H9 (cell line): ENCODE data around the gene ETFA. TPM values are rescaled to one million over a fixed set of nuclear protein-coding genes. Genes with fewer than 3 reads are reported as not detected.

Experiments used
- DNase-seq: peaks from one replicate; pipeline ENCODE4 v3.0.0-alpha.2; 2017
- H2AFZ ChIP-seq: one replicate; pipeline ENCODE4 v1.6.1; 2013; ENCODE audit warnings: mild to moderate bottlenecking, low read length, control low read depth, moderate library complexity
- H2AK5ac ChIP-seq: 2 replicates; pipeline ENCODE4 v1.6.1; 2013; ENCODE audit warnings: low read length, control low read depth, mixed read lengths; ENCODE audit not compliant: insufficient read length
- H2BK120ac ChIP-seq: one replicate; pipeline ENCODE4 v1.6.1; 2013; ENCODE audit warnings: low read depth, mild to moderate bottlenecking, low read length, control low read depth, inconsistent platforms; ENCODE audit not compliant: poor library complexity, severe bottlenecking
- H2BK12ac ChIP-seq: 2 replicates; pipeline ENCODE4 v1.6.1; 2013; ENCODE audit warnings: low read length, control low read depth, mixed read lengths, low read depth; ENCODE audit not compliant: insufficient read length
- H2BK15ac ChIP-seq: 2 replicates; pipeline ENCODE4 v1.6.1; 2013; ENCODE audit warnings: low read depth, low read length, control low read depth
- H2BK20ac ChIP-seq: one replicate; pipeline ENCODE4 v1.6.1; 2013; ENCODE audit warnings: low read depth, mild to moderate bottlenecking, low read length, control low read depth, inconsistent platforms; ENCODE audit not compliant: poor library complexity, severe bottlenecking
- H2BK5ac ChIP-seq: 2 replicates; pipeline ENCODE4 v1.6.1; 2013; ENCODE audit warnings: low read length, control low read depth, mixed read lengths; ENCODE audit not compliant: insufficient read length
- H3K14ac ChIP-seq: 2 replicates; pipeline ENCODE4 v1.6.1; 2013; ENCODE audit warnings: low read length, control low read depth; ENCODE audit not compliant: insufficient read depth
- H3K18ac ChIP-seq: 2 replicates; pipeline ENCODE4 v1.6.1; 2013; ENCODE audit warnings: low read depth, mild to moderate bottlenecking, mixed read lengths, low read length, control low read depth; ENCODE audit not compliant: insufficient read length
- H3K23ac ChIP-seq: 2 replicates; pipeline ENCODE4 v1.6.1; 2013; ENCODE audit warnings: low read length, control low read depth, mixed read lengths, low read depth; ENCODE audit not compliant: insufficient read length
- H3K23me2 ChIP-seq: 2 replicates; pipeline ENCODE4 v1.6.1; 2013; ENCODE audit warnings: low read depth, mild to moderate bottlenecking, mixed read lengths, low read length, control low read depth; ENCODE audit not compliant: insufficient read length, poor library complexity, severe bottlenecking
- H3K27ac ChIP-seq: 2 replicates; pipeline ENCODE4 v1.5.1; 2013; ENCODE audit warnings: low read length, control low read depth, mixed read lengths, low read depth; ENCODE audit not compliant: insufficient read length
- H3K27me3 ChIP-seq: 2 replicates; pipeline ENCODE4 v1.6.1; 2013; ENCODE audit warnings: low read length, control low read depth, inconsistent platforms; ENCODE audit not compliant: insufficient read depth
- H3K4ac ChIP-seq: 2 replicates; pipeline ENCODE4 v1.6.1; 2013; ENCODE audit warnings: low read depth, mild to moderate bottlenecking, control low read depth, inconsistent platforms, low read length, moderate library complexity
- H3K4me1 ChIP-seq: 2 replicates; pipeline ENCODE4 v1.6.1; 2013; ENCODE audit warnings: low read length, control low read depth, inconsistent platforms; ENCODE audit not compliant: insufficient read depth
- H3K4me2 ChIP-seq: 2 replicates; pipeline ENCODE4 v1.6.1; 2013; ENCODE audit warnings: low read length, control low read depth, mixed read lengths; ENCODE audit not compliant: insufficient read length, insufficient read depth
- H3K56ac ChIP-seq: 2 replicates; pipeline ENCODE4 v1.6.1; 2013; ENCODE audit warnings: low read depth, mild to moderate bottlenecking, mixed read lengths, low read length, control low read depth; ENCODE audit not compliant: insufficient read length
- H3K79me1 ChIP-seq: 2 replicates; pipeline ENCODE4 v1.6.1; 2013; ENCODE audit warnings: low read depth, mild to moderate bottlenecking, moderate library complexity, low read length, control low read depth, inconsistent platforms; ENCODE audit not compliant: insufficient read depth, poor library complexity, severe bottlenecking
- H3K79me2 ChIP-seq: 2 replicates; pipeline ENCODE4 v1.6.1; 2013; ENCODE audit warnings: low read length, control low read depth, inconsistent platforms; ENCODE audit not compliant: insufficient read depth
- H3K9ac ChIP-seq: 2 replicates; pipeline ENCODE4 v1.6.1; 2013; ENCODE audit warnings: low read length, control low read depth, mixed read lengths; ENCODE audit not compliant: insufficient read length; ENCODE audit errors: extremely low read depth
- H3K9me3 ChIP-seq: one replicate; pipeline ENCODE4 v1.6.1; 2013; ENCODE audit warnings: low read depth, low read length, inconsistent platforms; ENCODE audit not compliant: control insufficient read depth
- H3T11ph ChIP-seq: one replicate; pipeline ENCODE4 v1.6.1; 2013; ENCODE audit warnings: mild to moderate bottlenecking, low read length, control low read depth, inconsistent platforms
- H4K20me1 ChIP-seq: one replicate; pipeline ENCODE4 v1.6.1; 2013; ENCODE audit not compliant: control insufficient read depth, insufficient read length, insufficient read depth
- H4K5ac ChIP-seq: 2 replicates; pipeline ENCODE4 v1.6.1; 2013; ENCODE audit warnings: low read depth, mild to moderate bottlenecking, mixed read lengths, low read length, control low read depth; ENCODE audit not compliant: insufficient read length
- H4K8ac ChIP-seq: replicated peaks from 2 replicates; pipeline ENCODE4 v1.6.1; 2013; ENCODE audit warnings: low read length, control low read depth, mixed read lengths, low read depth; ENCODE audit not compliant: insufficient read length
- H4K91ac ChIP-seq: 2 replicates; pipeline ENCODE4 v1.6.1; 2013; ENCODE audit warnings: low read depth, mild to moderate bottlenecking, moderate library complexity, mixed read lengths, low read length, control low read depth; ENCODE audit not compliant: insufficient read length
- H3K27ac Mint-ChIP-seq, 3 experiments: 2 replicates in 2 of 3; 3 replicates in 1 of 3; pipeline ENCODE4 v1.8.0; 2020 to 2021; ENCODE audit warnings: mixed read lengths in 3 of 3, mild to moderate bottlenecking in 1 of 3, moderate library complexity in 1 of 3
- H3K27me3 Mint-ChIP-seq: 2 replicates; pipeline ENCODE4 v1.8.0; 2021; ENCODE audit warnings: low read depth, mild to moderate bottlenecking, moderate library complexity, mixed read lengths
- H3K36me3 Mint-ChIP-seq, 3 experiments: 2 replicates in 2 of 3; 3 replicates in 1 of 3; pipeline ENCODE4 v1.8.0; 2020 to 2021; ENCODE audit warnings: low read depth in 3 of 3, mixed read lengths in 3 of 3; ENCODE audit not compliant: insufficient read depth in 1 of 3
- H3K4me1 Mint-ChIP-seq, 2 experiments: 2 replicates each; pipeline ENCODE4 v1.8.0; 2020; ENCODE audit warnings: mixed read lengths in 2 of 2
- H3K4me3 Mint-ChIP-seq, 2 experiments: 2 replicates in 1 of 2; 3 replicates in 1 of 2; pipeline ENCODE4 v1.8.0; 2020 to 2021; ENCODE audit warnings: mild to moderate bottlenecking in 2 of 2, mixed read lengths in 2 of 2, moderate library complexity in 1 of 2
- H3K9me3 Mint-ChIP-seq, 2 experiments: 2 replicates in 1 of 2; 3 replicates in 1 of 2; pipeline ENCODE4 v1.8.0; 2020; ENCODE audit warnings: mild to moderate bottlenecking in 2 of 2, mixed read lengths in 2 of 2, moderate library complexity in 1 of 2
- WGBS: extraction: QIAGEN DNeasy Blood & Tissue Kit; methylation state at CpG from one replicate; pipeline ENCODE4 v1.1.7; 2013; ENCODE audit warnings: missing lambda C conversion rate, low lambda C conversion rate, mixed read lengths; ENCODE audit not compliant: insufficient read length; ENCODE audit errors: extremely low coverage; 5-methylcytosine and 5-hydroxymethylcytosine counted together
- total RNA-seq: library from RNA; stranded (reverse); gene quantifications from 2 replicates; pipeline ENCODE4 v1.2.1, GENCODE V29; 2021
- TF ChIP-seq, protein P1 (sequence below): fragments of 200-600 bp; sonication (generic); conservative IDR thresholded peaks from 3 replicates; pipeline ENCODE4 v1.8.0; 2021; ENCODE audit warnings: antibody characterized with exemption, mild to moderate bottlenecking

ETFA gene
- total RNA-seq, 1 experiment from 2014 or later: 109 TPM

DNA sequence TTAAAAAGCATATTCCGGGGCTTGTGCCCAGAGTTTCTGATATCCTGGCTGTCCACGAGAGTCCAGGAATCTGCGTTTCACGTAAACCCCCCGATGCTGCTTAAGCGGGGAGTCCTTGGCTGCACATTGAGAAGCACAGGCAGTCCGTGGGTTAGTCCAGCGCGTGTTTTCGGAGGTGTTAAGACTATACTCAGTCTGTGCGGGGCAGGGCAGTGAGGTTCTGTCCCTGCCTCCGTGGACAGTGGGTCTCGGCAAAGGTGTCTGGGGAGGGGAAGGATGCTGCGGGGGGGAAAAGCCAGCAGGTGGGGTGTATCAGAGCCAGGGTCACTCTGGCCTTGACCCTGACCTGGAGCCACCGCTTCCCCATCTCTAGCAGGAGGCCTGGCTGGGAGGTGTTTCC is 145.3 kb downstream of the ETFA start:
- Mint-ChIP-seq H3K36me3 (no peaks in the 10 kb centered on the region; a peak in 1 of 7 replicates), H3K4me1 (peaks cover 8 to 21% of the 10 kb centered on the region in 2 experiments), H3K27ac (no peak overlapping the region; a peak in 1 of 7 replicates), H3K4me3 (no peak overlapping the region), H3K9me3 (no peaks in the 10 kb centered on the region), H3K27me3 (no peaks in the 10 kb centered on the region)
- H3K4me2 ChIP-seq: no peak overlapping the region
- H2BK20ac ChIP-seq: no peak overlapping the region
- H3K9ac ChIP-seq: no peak overlapping the region
- no peaks in the 10 kb centered on the region for H3K9me3 ChIP-seq
- no peak overlapping the region for H3K18ac ChIP-seq
- H3K79me1 ChIP-seq: no peaks in the 10 kb centered on the region
- no peak overlapping the region for H3K4ac ChIP-seq
- H3K56ac ChIP-seq: no peak overlapping the region
- H3K79me2 ChIP-seq: no peaks in the 10 kb centered on the region
- no peaks in the 10 kb centered on the region for H3K27me3 ChIP-seq
- no peak overlapping the region for H2BK12ac ChIP-seq
- no peak overlapping the region for H4K8ac ChIP-seq
- TF ChIP-seq, protein P1, sequence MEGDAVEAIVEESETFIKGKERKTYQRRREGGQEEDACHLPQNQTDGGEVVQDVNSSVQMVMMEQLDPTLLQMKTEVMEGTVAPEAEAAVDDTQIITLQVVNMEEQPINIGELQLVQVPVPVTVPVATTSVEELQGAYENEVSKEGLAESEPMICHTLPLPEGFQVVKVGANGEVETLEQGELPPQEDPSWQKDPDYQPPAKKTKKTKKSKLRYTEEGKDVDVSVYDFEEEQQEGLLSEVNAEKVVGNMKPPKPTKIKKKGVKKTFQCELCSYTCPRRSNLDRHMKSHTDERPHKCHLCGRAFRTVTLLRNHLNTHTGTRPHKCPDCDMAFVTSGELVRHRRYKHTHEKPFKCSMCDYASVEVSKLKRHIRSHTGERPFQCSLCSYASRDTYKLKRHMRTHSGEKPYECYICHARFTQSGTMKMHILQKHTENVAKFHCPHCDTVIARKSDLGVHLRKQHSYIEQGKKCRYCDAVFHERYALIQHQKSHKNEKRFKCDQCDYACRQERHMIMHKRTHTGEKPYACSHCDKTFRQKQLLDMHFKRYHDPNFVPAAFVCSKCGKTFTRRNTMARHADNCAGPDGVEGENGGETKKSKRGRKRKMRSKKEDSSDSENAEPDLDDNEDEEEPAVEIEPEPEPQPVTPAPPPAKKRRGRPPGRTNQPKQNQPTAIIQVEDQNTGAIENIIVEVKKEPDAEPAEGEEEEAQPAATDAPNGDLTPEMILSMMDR: no peak
- H4K5ac ChIP-seq: no peak overlapping the region
- H3K23me2 ChIP-seq: no peaks in the 10 kb centered on the region
- no peak overlapping the region for H3T11ph ChIP-seq
- no peak overlapping the region for H2BK15ac ChIP-seq
- no peak overlapping the region for H2AFZ ChIP-seq
- H3K27ac ChIP-seq: no peak overlapping the region
- no peak for DNase-seq
- no peak overlapping the region for H4K91ac ChIP-seq
- no peaks in the 10 kb centered on the region; the same call in 1 of the 2 replicates for H3K4me1 ChIP-seq
- H3K23ac ChIP-seq: no peak overlapping the region
- no peak overlapping the region for H2BK5ac ChIP-seq
- H4K20me1 ChIP-seq: peaks cover 3% of the 10 kb centered on the region
- no peak overlapping the region for H3K14ac ChIP-seq
- no peak overlapping the region for H2BK120ac ChIP-seq
- no CpG with 5 or more reads among the region's 15 CpGs for WGBS
- H2AK5ac ChIP-seq: no peak overlapping the region

Other genes with a start within 250 kb of the ETFA start
- 0.15 and 0.33 TPM in 2 replicates for gene ISL2, start 25.3 kb upstream of the ETFA start, total RNA-seq